Nephron progenitor cell (in vitro differentiated cells): ENCODE data around the gene TMPRSS2.
A peak's percentile ranks its signal among the peaks of the same experiment; 100 is the strongest.

Source experiments
- DNase-seq: peaks from one replicate; pipeline ENCODE4 v3.0.0; 2021
- H3K27ac Mint-ChIP-seq: 2 replicates; pipeline ENCODE4 v1.8.0; 2021; ENCODE audit warnings: mild to moderate bottlenecking, moderate library complexity, mixed read lengths
- H3K27me3 Mint-ChIP-seq: 2 replicates; pipeline ENCODE4 v1.8.0; 2021; ENCODE audit warnings: mild to moderate bottlenecking, low read depth, mixed read lengths; ENCODE audit not compliant: poor library complexity
- H3K36me3 Mint-ChIP-seq: 2 replicates; pipeline ENCODE4 v1.8.0; 2021; ENCODE audit warnings: low read depth, mixed read lengths
- H3K4me1 Mint-ChIP-seq: 2 replicates; pipeline ENCODE4 v1.8.0; 2021; ENCODE audit warnings: mixed read lengths
- H3K4me3 Mint-ChIP-seq: 2 replicates; pipeline ENCODE4 v1.8.0; 2021; ENCODE audit warnings: mild to moderate bottlenecking, moderate library complexity, mixed read lengths
- H3K9me3 Mint-ChIP-seq: 2 replicates; pipeline ENCODE4 v1.8.0; 2021; ENCODE audit warnings: mild to moderate bottlenecking, moderate library complexity, mixed read lengths
- CTCF ChIP-seq: fragments of 200-600 bp; sonication (generic); IDR thresholded peaks from 2 replicates; pipeline ENCODE4 v1.5.0; 2021; ENCODE audit warnings: antibody characterized with exemption

Gene TMPRSS2

DNA sequence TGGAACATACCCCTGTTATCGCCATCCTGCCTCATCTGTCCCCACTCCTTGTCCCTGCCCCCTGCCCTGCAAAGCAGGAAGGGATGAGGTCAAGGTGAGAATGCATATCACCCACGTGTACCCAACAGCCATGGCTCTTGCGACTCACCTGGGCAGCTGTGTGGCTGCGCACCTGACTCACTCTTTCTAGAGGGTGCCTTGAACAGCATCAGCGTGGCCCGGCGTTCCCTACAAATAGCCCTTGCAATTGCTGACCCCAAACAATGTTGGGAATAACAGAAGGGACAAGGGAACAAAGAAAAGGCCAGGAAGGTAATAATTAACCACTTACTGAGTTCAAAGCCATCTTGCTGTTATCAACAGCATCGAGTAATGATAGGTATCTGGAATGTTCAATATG, 10.2 kb downstream of the TMPRSS2 start:
- no peak overlapping the region for H3K27ac Mint-ChIP-seq
- no peaks in the 10 kb centered on the region for H3K36me3 Mint-ChIP-seq
- H3K27me3 Mint-ChIP-seq, result peaks cover 38% of the 10 kb centered on the region
- no peak for TF ChIP-seq CTCF
- H3K4me3 Mint-ChIP-seq, result no peak overlapping the region
- no peak for DNase-seq
- H3K9me3 Mint-ChIP-seq, result no peaks in the 10 kb centered on the region
- peaks cover 19% of the 10 kb centered on the region for H3K4me1 Mint-ChIP-seq

DNA sequence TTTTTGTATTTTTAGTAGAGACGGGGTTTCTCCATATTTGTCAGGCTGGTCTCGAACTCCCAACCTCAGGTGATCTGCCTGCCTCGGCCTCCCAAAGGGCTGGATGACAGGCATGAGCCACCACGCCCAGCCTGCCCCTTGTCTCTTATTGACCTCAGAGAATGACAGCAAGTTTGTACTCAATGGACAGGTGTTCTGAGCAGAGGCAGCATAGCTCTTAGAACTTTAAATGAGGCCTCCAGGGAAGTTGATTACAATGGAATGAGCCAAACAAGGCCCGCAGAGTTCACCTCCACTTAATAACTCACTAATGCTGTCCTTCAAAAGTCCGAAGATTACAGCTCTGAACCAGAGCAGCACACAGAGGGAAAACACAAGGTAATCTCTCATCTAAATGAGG, 10.9 kb downstream of the TMPRSS2 start:
- Mint-ChIP-seq H3K27me3 (peaks cover 32% of the 10 kb centered on the region), H3K36me3 (no peaks in the 10 kb centered on the region), H3K27ac (no peak overlapping the region), H3K9me3 (no peaks in the 10 kb centered on the region), H3K4me1 (peaks cover 19% of the 10 kb centered on the region), H3K4me3 (no peak overlapping the region)
- TF ChIP-seq CTCF, result no peak
- DNase-seq, result no peak

- TF ChIP-seq CTCF, result no peak
These were observed 13.7 kb downstream of the TMPRSS2 start for GRCh38 chr21:41494242-41494641.

GRCh38 chr21:41491412-41491811, 16.5 kb downstream of the TMPRSS2 start:
- peaks cover 6% of the 10 kb centered on the region for H3K27me3 Mint-ChIP-seq
- TF ChIP-seq CTCF, result no peak
- H3K4me1 Mint-ChIP-seq, result peaks cover 17% of the 10 kb centered on the region
- H3K36me3 Mint-ChIP-seq, result no peaks in the 10 kb centered on the region
- no peak overlapping the region for H3K27ac Mint-ChIP-seq
- no peak overlapping the region for H3K4me3 Mint-ChIP-seq
- no peaks in the 10 kb centered on the region for H3K9me3 Mint-ChIP-seq
- DNase-seq, result no peak

More at GRCh38 chr21:41494242-41494641, 13.7 kb downstream of the TMPRSS2 start:
- H3K4me3 Mint-ChIP-seq, result no peak overlapping the region
- no peaks in the 10 kb centered on the region for H3K9me3 Mint-ChIP-seq
- H3K36me3 Mint-ChIP-seq, result no peaks in the 10 kb centered on the region
- no peak for DNase-seq
- no peak overlapping the region for H3K27ac Mint-ChIP-seq
- H3K4me1 Mint-ChIP-seq, result peaks cover 14% of the 10 kb centered on the region
- H3K27me3 Mint-ChIP-seq, result peaks cover 20% of the 10 kb centered on the region

DNA sequence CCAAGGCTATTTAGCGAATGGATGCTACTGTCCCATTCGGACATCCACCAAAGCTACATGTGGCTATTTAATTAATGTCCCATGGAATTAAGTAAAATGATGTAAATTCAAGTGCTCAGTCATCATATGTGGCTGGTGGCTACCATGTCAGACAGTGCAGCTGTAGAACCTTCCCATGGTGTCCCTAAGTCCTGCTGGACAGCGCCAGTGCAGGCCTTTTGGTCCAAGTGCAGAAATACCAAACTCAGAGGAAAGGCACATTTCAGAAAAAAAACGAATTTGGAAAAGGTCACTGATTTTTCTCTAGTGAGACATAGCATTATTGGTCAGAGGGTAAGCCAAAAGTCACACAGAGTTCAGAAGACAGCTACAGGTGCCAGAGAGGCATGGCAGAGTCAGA, 17.6 kb downstream of the TMPRSS2 start:
- Mint-ChIP-seq H3K36me3 (no peaks in the 10 kb centered on the region), H3K4me3 (no peak overlapping the region), H3K9me3 (no peaks in the 10 kb centered on the region), H3K27me3 (peaks cover 6% of the 10 kb centered on the region), H3K4me1 (peaks cover 18% of the 10 kb centered on the region), H3K27ac (no peak overlapping the region)
- no peak for DNase-seq
- no peak for TF ChIP-seq CTCF

GRCh38 chr21:41489329-41489728, 18.6 kb downstream of the TMPRSS2 start:
- H3K4me3 Mint-ChIP-seq, result no peak overlapping the region
- peaks cover 18% of the 10 kb centered on the region for H3K4me1 Mint-ChIP-seq
- no peak for TF ChIP-seq CTCF
- peak overlapping the region; percentile 29 for H3K27ac Mint-ChIP-seq
- H3K36me3 Mint-ChIP-seq, result no peaks in the 10 kb centered on the region
- H3K27me3 Mint-ChIP-seq, result peaks cover 6% of the 10 kb centered on the region
- DNase-seq, result no peak
- H3K9me3 Mint-ChIP-seq, result no peaks in the 10 kb centered on the region
